K562 treated with DMSO at 1 percent for 4 hours (cell line): ENCODE data around the gene VENTX. TPM values are rescaled to one million over a fixed set of nuclear protein-coding genes. Genes with fewer than 3 reads are reported as not detected.

Experiments used
- total RNA-seq: library from RNA; unstranded; fragments of 300-600 nt; gene quantifications from 2 replicates; pipeline ENCODE4 v1.2.3, GENCODE V29; 2022; ENCODE audit not compliant: insufficient read depth

VENTX gene, protein sequence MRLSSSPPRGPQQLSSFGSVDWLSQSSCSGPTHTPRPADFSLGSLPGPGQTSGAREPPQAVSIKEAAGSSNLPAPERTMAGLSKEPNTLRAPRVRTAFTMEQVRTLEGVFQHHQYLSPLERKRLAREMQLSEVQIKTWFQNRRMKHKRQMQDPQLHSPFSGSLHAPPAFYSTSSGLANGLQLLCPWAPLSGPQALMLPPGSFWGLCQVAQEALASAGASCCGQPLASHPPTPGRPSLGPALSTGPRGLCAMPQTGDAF
- 1.4 and 2.5 TPM in 2 replicates for total RNA-seq

DNA sequence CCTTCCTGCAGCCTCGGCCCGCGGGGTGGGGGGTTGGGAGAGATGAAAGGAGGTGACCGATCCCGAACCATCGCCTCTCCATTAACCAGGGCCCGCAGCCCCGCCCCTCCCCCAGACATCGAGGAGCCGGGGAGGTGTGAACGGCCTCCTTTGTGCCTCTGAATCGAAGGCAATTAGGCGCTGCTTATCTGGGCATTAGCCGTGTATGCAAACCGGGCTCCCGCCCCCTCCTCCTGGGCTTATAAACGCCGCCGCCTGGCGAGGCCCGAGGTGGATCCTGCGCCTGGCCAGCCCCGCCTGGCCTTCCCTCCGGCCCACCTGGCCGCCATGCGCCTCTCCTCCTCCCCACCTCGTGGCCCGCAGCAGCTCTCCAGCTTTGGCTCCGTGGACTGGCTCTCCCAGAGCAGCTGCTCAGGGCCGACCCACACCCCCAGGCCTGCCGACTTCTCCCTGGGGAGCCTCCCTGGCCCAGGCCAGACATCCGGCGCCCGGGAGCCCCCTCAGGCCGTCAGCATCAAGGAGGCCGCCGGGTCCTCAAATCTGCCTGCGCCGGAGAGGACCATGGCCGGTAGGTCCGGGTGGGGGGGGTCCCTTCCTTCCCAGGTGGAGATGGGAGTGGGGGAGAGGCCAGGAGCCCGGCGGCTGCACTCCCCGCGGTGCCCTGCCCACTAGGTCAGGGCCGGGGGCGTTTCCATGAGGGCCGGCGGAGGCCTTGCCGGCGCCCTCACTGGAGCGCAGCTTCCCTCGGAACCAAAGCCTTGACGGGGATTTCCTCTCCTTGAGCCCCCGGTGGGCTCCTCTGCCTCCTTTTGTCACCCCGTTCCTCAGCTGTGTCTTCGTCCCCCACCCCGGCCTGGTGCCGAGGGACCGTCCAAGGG is at the start of gene VENTX:
VENTX (plus strand) TSS at position 268 of the 878 bp plus-strand sequence; CDS start at position 328, 60 bp downstream.

DNA sequence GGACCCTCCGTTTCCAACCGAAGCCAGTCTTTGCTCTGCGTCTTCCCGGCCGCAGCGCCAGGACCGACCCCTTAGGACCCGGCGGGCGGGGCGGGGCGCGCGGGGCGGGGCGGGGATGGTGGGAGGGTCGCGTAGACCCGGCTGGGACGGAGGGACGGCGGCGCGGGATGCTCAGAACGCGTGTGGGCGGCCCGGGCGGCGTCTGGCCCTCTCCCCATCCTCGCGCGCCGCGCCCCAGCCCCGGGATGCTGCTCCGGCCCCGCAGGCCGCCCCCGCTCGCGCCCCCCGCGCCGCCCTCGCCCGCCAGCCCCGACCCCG is 7.7 kb upstream of the VENTX start, which contains the start of gene UTF1:
UTF1 (plus strand) TSS at position 174 of the 318 bp plus-strand sequence; CDS start at position 246, 72 bp downstream.

DNA sequence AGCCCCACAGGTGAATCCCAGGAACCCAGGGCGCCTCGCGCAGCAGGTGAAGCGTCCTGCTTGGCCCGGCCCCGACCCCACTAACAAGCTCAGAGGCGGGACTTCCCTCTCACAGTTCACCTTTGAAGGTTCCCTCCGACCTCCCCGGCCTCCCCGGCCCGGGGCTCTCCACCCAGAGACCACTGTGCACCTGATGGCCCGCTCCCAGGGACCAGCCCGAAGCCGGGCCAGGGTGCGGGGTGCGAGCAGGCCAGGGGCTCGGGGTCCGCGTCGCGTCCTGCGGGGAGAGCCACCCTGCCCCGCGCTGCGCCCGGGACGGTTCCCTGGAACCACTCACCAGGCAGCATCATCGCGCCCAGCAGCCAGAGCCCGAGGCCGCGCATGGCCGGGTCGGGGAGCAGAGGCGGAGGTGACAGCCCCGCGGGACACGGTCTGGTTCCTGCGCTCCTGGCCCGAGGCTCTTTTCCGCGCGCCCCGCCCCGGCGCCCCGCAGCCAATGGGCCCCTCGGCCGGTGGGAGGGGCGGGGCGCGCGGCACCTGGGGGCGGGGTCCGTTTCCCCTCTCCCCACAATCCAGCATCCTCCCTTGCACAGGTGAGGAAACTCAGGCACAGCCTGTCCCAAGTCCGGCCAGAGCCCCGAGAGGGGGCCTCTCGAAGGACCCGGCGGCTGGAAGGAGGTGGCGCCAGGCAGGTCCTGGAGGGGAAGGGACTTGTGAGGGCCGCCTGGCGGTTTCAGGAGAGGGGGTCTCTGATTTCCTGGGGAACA is 39.0 kb downstream of the VENTX start, which contains the start of gene ADAM8:
ADAM8 (minus strand) TSS at position 434 of the 767 bp plus-strand sequence; CDS start at position 383, 51 bp downstream.

Other genes with a start within 250 kb of the VENTX start
- gene ADGRA1, start 149.9 kb upstream of the VENTX start, total RNA-seq: not detected in 2 replicates
- gene KNDC1, start 77.6 kb upstream of the VENTX start, total RNA-seq: 0.27 TPM in 1 of 2 replicates, not detected in the other
- not detected in 2 replicates for gene UTF1, start 7.6 kb upstream of the VENTX start, total RNA-seq
- 7.5 and 9.2 TPM in 2 replicates for gene ADAM8, start 39.0 kb downstream of the VENTX start, total RNA-seq
- 30.2 and 31.4 TPM in 2 replicates for gene TUBGCP2, start 71.0 kb downstream of the VENTX start, total RNA-seq
- gene ZNF511, start 71.1 kb downstream of the VENTX start, total RNA-seq: 46.7 and 56.0 TPM in 2 replicates
- not detected in 2 replicates for gene CALY, start 99.0 kb downstream of the VENTX start, total RNA-seq
- not detected in 2 replicates for gene PRAP1, start 109.5 kb downstream of the VENTX start, total RNA-seq
- gene FUOM, start 120.2 kb downstream of the VENTX start, total RNA-seq: 23.9 and 34.4 TPM in 2 replicates
- gene ECHS1, start 135.5 kb downstream of the VENTX start, total RNA-seq: 78.3 and 84.1 TPM in 2 replicates
- gene PAOX, start 141.4 kb downstream of the VENTX start, total RNA-seq: 3.2 and 6.1 TPM in 2 replicates
- 15.8 and 20.9 TPM in 2 replicates for gene MTG1, start 156.3 kb downstream of the VENTX start, total RNA-seq
- 1.0 and 2.4 TPM in 2 replicates for gene SPRN, start 186.8 kb downstream of the VENTX start, total RNA-seq
- 4.3 and 5.3 TPM in 2 replicates for gene SCART1, start 216.1 kb downstream of the VENTX start, total RNA-seq